Rectal smooth muscle tissue (tissue), 1 donor: Measurements from ENCODE around the gene SLC9C2.
"Not testable (repeated sequence)": the region's sequence is repeated elsewhere in the genome, so short reads cannot be mapped to it uniquely, and the experiment has no call there.

ENCODE experiments used
- H3K27ac ChIP-seq: one replicate; pipeline ENCODE4 v1.7.0; 2013; ENCODE audit warnings: low read depth, low read length, inconsistent platforms
- H3K27me3 ChIP-seq: one replicate; pipeline ENCODE4 v1.7.0; 2013; ENCODE audit warnings: low read length; ENCODE audit not compliant: control insufficient read depth, insufficient read depth
- H3K36me3 ChIP-seq: one replicate; pipeline ENCODE4 v1.7.0; 2013; ENCODE audit warnings: low read length; ENCODE audit not compliant: control insufficient read depth, insufficient read depth
- H3K4me1 ChIP-seq: one replicate; pipeline ENCODE4 v1.7.0; 2013; ENCODE audit warnings: low read length; ENCODE audit not compliant: control insufficient read depth, insufficient read depth
- H3K4me3 ChIP-seq: one replicate; pipeline ENCODE4 v1.7.0; 2013; ENCODE audit warnings: low read length
- H3K9ac ChIP-seq: one replicate; pipeline ENCODE4 v1.7.0; 2013; ENCODE audit warnings: low read length

SLC9C2 gene

DNA sequence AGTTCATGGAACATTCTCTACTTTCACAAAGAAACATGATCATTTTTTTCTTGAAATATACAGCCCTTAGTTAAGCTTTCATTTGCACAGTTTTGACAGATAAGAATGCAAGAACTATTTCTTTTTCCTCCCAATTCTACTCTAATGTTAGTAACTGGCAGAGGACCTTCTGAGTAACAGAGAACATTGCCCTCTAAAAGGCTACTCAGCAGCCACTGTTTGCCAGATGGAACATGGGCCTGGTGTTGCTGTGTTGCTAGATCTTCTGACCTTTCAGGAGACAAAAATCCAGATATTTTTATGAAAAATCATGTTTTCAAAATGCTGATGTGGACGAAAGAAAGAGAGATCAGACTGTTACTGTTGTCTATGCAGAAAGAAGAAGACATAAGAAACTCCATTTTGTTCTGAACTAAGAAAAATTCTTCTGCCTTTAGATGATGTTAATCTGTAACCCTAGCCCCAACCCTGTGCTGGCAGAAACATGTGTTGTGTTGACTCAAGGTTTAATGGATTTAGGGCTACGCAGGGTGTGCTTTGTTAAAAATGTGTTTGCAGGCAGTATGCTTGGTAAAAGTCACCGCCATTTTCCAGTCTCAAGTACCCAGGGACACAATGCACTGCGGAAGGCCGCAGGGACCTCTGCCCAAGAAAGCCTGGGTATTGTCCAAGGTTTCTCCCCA lies 128.6 kb downstream of the SLC9C2 start:
- Histone ChIP-seq H3K4me1 (peaks cover 12% of the 10 kb centered on the region), H3K36me3 (no peaks in the 10 kb centered on the region), H3K27ac (no peak overlapping the region), H3K4me3 (no peak overlapping the region), H3K9ac (no peak overlapping the region), H3K27me3 (no peaks in the 10 kb centered on the region)

GRCh38 chr1:173473599-173474011 lies 129.3 kb downstream of the SLC9C2 start:
- Histone ChIP-seq H3K4me3 (no peak overlapping the region), H3K4me1 (peaks cover 7% of the 10 kb centered on the region), H3K27me3 (no peaks in the 10 kb centered on the region), H3K9ac (no peak overlapping the region), H3K36me3 (no peaks in the 10 kb centered on the region), H3K27ac (no peak overlapping the region)

- no peak overlapping the region for H3K9ac ChIP-seq
- no peak overlapping the region for H3K4me3 ChIP-seq
- no peaks in the 10 kb centered on the region for H3K4me1 ChIP-seq
- no peaks in the 10 kb centered on the region for H3K36me3 ChIP-seq
- no peak overlapping the region for H3K27ac ChIP-seq
- no peaks in the 10 kb centered on the region for H3K27me3 ChIP-seq
Measured at GRCh38 chr1:173470608-173471007, 132.3 kb downstream of the SLC9C2 start.

GRCh38 chr1:173469656-173470055 lies 133.2 kb downstream of the SLC9C2 start:
- no peaks in the 10 kb centered on the region for H3K27me3 ChIP-seq
- H3K27ac ChIP-seq, result no peak overlapping the region
- H3K9ac ChIP-seq, result no peak overlapping the region
- no peaks in the 10 kb centered on the region for H3K36me3 ChIP-seq
- no peaks in the 10 kb centered on the region for H3K4me1 ChIP-seq
- no peak overlapping the region for H3K4me3 ChIP-seq

DNA sequence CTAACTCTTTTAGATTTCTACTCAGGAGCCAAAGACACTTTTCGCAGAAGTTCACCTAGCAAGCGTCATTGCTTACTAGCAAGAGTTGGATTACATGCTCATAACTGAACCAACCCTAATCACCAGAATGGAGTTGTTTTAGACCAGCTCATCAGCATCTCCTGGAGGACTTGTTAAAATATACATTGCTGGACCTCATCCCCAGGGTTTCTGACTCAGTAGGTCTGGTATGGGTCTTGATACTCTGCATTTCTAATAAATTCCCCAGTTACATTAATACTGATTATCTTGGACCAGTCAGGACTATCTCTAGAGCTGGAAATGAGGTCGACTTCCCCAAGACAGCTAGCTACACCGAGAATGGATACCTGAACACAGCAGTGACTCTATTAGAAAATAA lies 135.4 kb downstream of the SLC9C2 start:
- no peaks in the 10 kb centered on the region for H3K36me3 ChIP-seq
- H3K4me3 ChIP-seq, result no peak overlapping the region
- no peak overlapping the region for H3K9ac ChIP-seq
- no peaks in the 10 kb centered on the region for H3K4me1 ChIP-seq
- H3K27ac ChIP-seq, result no peak overlapping the region
- H3K27me3 ChIP-seq, result no peaks in the 10 kb centered on the region

DNA sequence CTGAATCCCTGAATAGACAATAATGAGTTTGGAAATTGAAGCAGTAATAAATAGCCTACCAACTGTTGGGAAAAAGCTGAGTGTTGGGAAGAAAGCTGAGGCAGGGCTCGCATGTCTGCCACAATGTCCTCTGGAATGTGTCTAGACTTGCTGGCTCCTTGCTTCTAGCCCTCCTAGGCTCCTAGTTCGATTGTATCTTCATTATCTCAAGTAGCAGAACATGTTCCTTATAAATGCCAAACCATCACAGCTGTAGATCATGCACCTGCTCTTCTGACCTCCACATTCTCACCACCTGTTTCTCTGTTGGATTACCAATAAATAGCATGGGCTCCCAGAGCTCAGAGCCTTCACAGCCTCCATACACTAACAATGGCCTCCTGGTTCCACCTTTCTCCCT lies 138.7 kb downstream of the SLC9C2 start:
- not testable (repeated sequence) for H3K4me1 ChIP-seq, H3K36me3 ChIP-seq, H3K27ac ChIP-seq, H3K27me3 ChIP-seq, H3K9ac ChIP-seq, H3K4me3 ChIP-seq

GRCh38 chr1:173462666-173463065 lies 140.2 kb downstream of the SLC9C2 start:
- not testable (repeated sequence) for H3K9ac ChIP-seq, H3K36me3 ChIP-seq, H3K27ac ChIP-seq, H3K27me3 ChIP-seq, H3K4me1 ChIP-seq, H3K4me3 ChIP-seq

DNA sequence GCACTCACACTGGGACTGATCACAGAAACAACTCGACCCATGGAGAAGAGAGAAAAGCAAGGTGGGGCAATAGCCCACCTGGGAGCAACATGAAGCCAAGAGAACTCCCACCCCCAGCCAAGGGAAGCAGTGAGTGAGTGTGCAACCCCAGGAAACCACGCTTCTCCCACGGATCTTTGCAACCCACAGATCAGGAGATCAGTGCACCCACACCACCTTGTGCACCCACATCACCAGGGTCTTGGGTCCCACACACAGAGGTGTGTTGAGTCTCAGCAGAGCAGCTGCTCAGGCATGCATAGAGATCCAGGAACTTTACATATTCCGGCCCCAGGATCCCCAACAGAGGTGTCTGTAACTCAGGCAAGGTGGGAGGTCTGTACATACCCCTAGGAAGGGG lies 143.0 kb downstream of the SLC9C2 start:
- H3K27me3 ChIP-seq, result no peaks in the 10 kb centered on the region
- H3K36me3 ChIP-seq, result peaks cover 8% of the 10 kb centered on the region

GRCh38 chr1:173454966-173455524 lies 147.8 kb downstream of the SLC9C2 start:
- H3K4me1 ChIP-seq, result peaks cover 6% of the 10 kb centered on the region
- no peaks in the 10 kb centered on the region for H3K27me3 ChIP-seq
- H3K4me3 ChIP-seq, result no peak overlapping the region
- no peak overlapping the region for H3K9ac ChIP-seq
- H3K36me3 ChIP-seq, result peaks cover 3% of the 10 kb centered on the region
- H3K27ac ChIP-seq, result no peak overlapping the region

More for the DNA sequence above, 143.0 kb downstream of the SLC9C2 start:
- H3K4me3 ChIP-seq, result no peak overlapping the region
- H3K4me1 ChIP-seq, result no peaks in the 10 kb centered on the region
- no peak overlapping the region for H3K9ac ChIP-seq
- H3K27ac ChIP-seq, result no peak overlapping the region

DNA sequence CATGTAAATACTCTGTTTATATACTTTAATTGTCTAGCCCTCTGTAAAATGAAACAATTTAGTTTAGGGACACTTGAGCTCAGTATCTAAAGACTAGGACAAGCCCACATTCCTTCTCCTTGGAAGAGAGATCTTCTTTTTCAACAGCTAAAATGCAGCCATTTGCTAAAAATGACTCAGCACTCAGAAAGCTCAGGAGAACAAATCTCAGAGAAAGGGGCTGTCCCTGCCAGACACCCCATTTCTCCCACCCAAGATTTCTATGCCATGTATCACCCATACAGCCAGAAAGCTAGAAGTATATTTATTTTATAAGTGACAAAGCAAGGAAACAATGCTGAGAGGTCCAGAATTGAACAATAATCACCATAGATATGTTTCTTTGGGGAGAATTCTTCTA lies 148.9 kb downstream of the SLC9C2 start:
- H3K9ac ChIP-seq, result no peak overlapping the region

GRCh38 chr1:173451981-173452380 lies 150.9 kb downstream of the SLC9C2 start:
- Histone ChIP-seq H3K36me3 (no peaks in the 10 kb centered on the region), H3K4me3 (no peak overlapping the region), H3K9ac (no peak overlapping the region), H3K27me3 (no peaks in the 10 kb centered on the region), H3K27ac (no peak overlapping the region), H3K4me1 (peaks cover 6% of the 10 kb centered on the region)

More for the DNA sequence above, 148.9 kb downstream of the SLC9C2 start:
- Histone ChIP-seq H3K27me3 (no peaks in the 10 kb centered on the region), H3K4me3 (no peak overlapping the region), H3K27ac (no peak overlapping the region), H3K36me3 (no peaks in the 10 kb centered on the region), H3K4me1 (peaks cover 6% of the 10 kb centered on the region)
